Erythroblast (primary cell): Measurements from ENCODE around the gene JADE2.

Source experiments
- GATA1 ChIP-seq: IDR thresholded peaks from 2 replicates; pipeline ENCODE4 v1.6.1; 2011; ENCODE audit warnings: low read depth, mild to moderate bottlenecking, control low read depth, low read length, moderate library complexity
- POLR2A ChIP-seq: IDR thresholded peaks from 2 replicates; pipeline ENCODE4 v1.6.1; 2011; ENCODE audit warnings: mild to moderate bottlenecking, low read length

GRCh38 chr5:134537297-134537696 lies 11.8 kb downstream of the JADE2 start:
- TF ChIP-seq POLR2A: no peak
- TF ChIP-seq GATA1: no peak
